ENCODE data around the gene CCNI2.

Gene CCNI2

GRCh38 chr5:132765311-132766019 is 18.2 kb downstream of the CCNI2 start:
- no peak for DNase-seq

- no peak for DNase-seq
Observed at GRCh38 chr5:132766020-132766805, 19.0 kb downstream of the CCNI2 start.

- DNase-seq = no peak
Observed at GRCh38 chr5:132766806-132767055, 19.5 kb downstream of the CCNI2 start.

- no peak for DNase-seq
Observed at GRCh38 chr5:132767150-132767549, 19.9 kb downstream of the CCNI2 start.

GRCh38 chr5:132768485-132768868 is 21.3 kb downstream of the CCNI2 start:
- DNase-seq = no peak

- DNase-seq = no peak
Observed at GRCh38 chr5:132770476-132771159, 23.4 kb downstream of the CCNI2 start.

- peak; percentile 52 for DNase-seq
Observed at GRCh38 chr5:132771503-132771998, 24.3 kb downstream of the CCNI2 start.

GRCh38 chr5:132772291-132773070 is 25.3 kb downstream of the CCNI2 start:
- no peak for DNase-seq

GRCh38 chr5:132773114-132773513 is 25.9 kb downstream of the CCNI2 start:
- DNase-seq = no peak

- DNase-seq = no peak
Observed at GRCh38 chr5:132773601-132774355, 26.6 kb downstream of the CCNI2 start.

GRCh38 chr5:132774406-132774805 is 27.2 kb downstream of the CCNI2 start:
- no peak for DNase-seq

- no peak for DNase-seq
Observed at GRCh38 chr5:132774896-132775295, 27.7 kb downstream of the CCNI2 start.

GRCh38 chr5:132775476-132775961 is 28.3 kb downstream of the CCNI2 start:
- DNase-seq = no peak

GRCh38 chr5:132776131-132776937 is 29.1 kb downstream of the CCNI2 start:
- peak; percentile 44 for DNase-seq

GRCh38 chr5:132776938-132777208 is 29.6 kb downstream of the CCNI2 start:
- no peak for DNase-seq

- peak; percentile 52 for DNase-seq
Observed at GRCh38 chr5:132777209-132778069, 30.2 kb downstream of the CCNI2 start, which contains the start of gene SEPTIN8. Gene SEPTIN8 (minus strand): TSS chr5:132777239. CDS start chr5:132777137, 102 bp downstream.

- DNase-seq = no peak
Observed at GRCh38 chr5:132778129-132778528, 30.9 kb downstream of the CCNI2 start.

GRCh38 chr5:132778856-132779255 is 31.6 kb downstream of the CCNI2 start:
- no peak for DNase-seq

- no peak for DNase-seq
Observed at GRCh38 chr5:132779961-132780360, 32.7 kb downstream of the CCNI2 start.

GRCh38 chr5:132780577-132780976 is 33.4 kb downstream of the CCNI2 start:
- DNase-seq = no peak
